ENCODE results near the gene MAGEB1. TPM values are rescaled to one million over a fixed set of nuclear protein-coding genes. Genes with fewer than 3 reads are reported as not detected.

MAGEB1 gene, protein sequence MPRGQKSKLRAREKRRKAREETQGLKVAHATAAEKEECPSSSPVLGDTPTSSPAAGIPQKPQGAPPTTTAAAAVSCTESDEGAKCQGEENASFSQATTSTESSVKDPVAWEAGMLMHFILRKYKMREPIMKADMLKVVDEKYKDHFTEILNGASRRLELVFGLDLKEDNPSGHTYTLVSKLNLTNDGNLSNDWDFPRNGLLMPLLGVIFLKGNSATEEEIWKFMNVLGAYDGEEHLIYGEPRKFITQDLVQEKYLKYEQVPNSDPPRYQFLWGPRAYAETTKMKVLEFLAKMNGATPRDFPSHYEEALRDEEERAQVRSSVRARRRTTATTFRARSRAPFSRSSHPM
- total RNA-seq (ENCODE audit: low replicate concordance) = not detected in 2 replicates
- long read RNA-seq = 0 reads

GRCh38 chrX:30246769-30247489 is at the start of gene MAGEB1:
MAGEB1 (plus strand) TSS chrX:30247146; CDS start chrX:30250494, 3,348 bp downstream.
- peaks cover 5% of the 10 kb centered on the region for H3K9me3 Mint-ChIP-seq
- DNase-seq (ENCODE audit: extremely low spot score, unreplicated experiment) = no peak
- no peaks in the 10 kb centered on the region for H3K36me3 Mint-ChIP-seq
- no peak within 1 kb of the TSS for H3K27ac Mint-ChIP-seq
- no peaks in the 10 kb centered on the region for H3K4me1 Mint-ChIP-seq (ENCODE audit: unreplicated experiment)
- no peak within 1 kb of the TSS for H3K4me3 Mint-ChIP-seq
- TF ChIP-seq CTCF (conservative IDR thresholded peaks at IDR 0.05) = no peak
- no peaks in the 10 kb centered on the region for H3K27me3 Mint-ChIP-seq

DNA sequence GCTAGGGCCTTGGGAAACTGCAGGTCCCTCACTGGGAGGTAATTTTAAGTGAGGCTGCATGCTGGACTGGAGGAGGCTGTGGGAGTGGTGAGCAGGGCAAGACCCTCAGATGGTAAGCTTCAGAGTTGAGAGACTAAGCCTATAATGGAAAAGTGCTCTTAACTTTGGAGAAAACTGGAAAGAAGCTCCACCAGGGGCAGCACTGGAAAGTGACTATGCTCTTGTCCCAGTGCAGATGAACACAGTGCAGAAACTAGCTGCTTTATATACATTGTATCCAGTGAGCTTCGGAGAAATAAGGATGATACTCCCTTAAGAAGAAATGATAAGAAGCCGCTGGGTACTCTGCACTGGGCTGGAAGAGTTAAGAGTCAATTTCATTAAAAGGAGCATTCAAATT is 34.8 kb upstream of the MAGEB1 start:
- no peak for DNase-seq (ENCODE audit: extremely low spot score, unreplicated experiment)
- H3K27ac Mint-ChIP-seq = no peak overlapping the region
- no peaks in the 10 kb centered on the region for H3K9me3 Mint-ChIP-seq
- peaks cover 3% of the 10 kb centered on the region for H3K36me3 Mint-ChIP-seq
- H3K4me3 Mint-ChIP-seq = no peak overlapping the region
- peaks cover 3% of the 10 kb centered on the region for H3K4me1 Mint-ChIP-seq (ENCODE audit: unreplicated experiment)
- no peak for TF ChIP-seq CTCF (conservative IDR thresholded peaks at IDR 0.05)
- H3K27me3 Mint-ChIP-seq = no peaks in the 10 kb centered on the region

DNA sequence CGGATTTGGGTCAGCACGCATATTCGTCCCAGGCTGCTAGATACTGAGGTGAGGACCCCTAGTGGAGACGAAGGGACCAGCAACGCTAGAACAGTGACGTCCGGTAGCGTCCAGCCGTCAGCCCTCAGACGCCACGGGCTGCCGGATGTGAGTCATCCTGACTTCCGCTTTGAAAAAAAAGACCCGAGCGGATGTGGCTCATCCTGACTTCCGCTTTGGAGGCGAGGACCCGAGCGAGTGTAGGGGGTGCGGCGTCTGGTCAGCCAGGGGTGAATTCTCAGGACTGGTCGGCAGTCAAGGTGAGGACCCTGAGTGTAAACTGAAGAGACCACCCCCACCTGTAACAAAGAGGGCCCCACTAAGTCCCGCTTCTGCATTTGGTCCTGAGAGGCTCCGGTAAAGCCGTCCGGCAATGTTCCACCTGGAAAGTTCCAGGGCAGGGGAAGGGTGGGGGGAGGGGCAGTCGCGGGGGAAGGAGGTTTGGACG is 31.5 kb upstream of the MAGEB1 start, which contains the start of gene MAGEB2:
Gene MAGEB2 (plus strand): TSS at position 207 of the 487 bp plus-strand sequence. CDS start 3,018 bp downstream, outside the sequence.
- Mint-ChIP-seq H3K4me1 (ENCODE audit: unreplicated experiment) (peaks cover 4% of the 10 kb centered on the region), H3K36me3 (peaks cover 4% of the 10 kb centered on the region), H3K9me3 (no peaks in the 10 kb centered on the region), H3K27ac (no peak within 1 kb of the TSS), H3K4me3 (no peak within 1 kb of the TSS), H3K27me3 (no peaks in the 10 kb centered on the region)
- no peak for TF ChIP-seq CTCF (conservative IDR thresholded peaks at IDR 0.05)
- no peak for DNase-seq (ENCODE audit: extremely low spot score, unreplicated experiment)

GRCh38 chrX:30217465-30217864 is 29.5 kb upstream of the MAGEB1 start:
- Mint-ChIP-seq H3K27me3 (no peaks in the 10 kb centered on the region), H3K4me1 (ENCODE audit: unreplicated experiment) (peaks cover 4% of the 10 kb centered on the region), H3K9me3 (no peaks in the 10 kb centered on the region), H3K27ac (no peak overlapping the region), H3K36me3 (peaks cover 4% of the 10 kb centered on the region), H3K4me3 (no peak overlapping the region)
- no peak for DNase-seq (ENCODE audit: extremely low spot score, unreplicated experiment)
- TF ChIP-seq CTCF (conservative IDR thresholded peaks at IDR 0.05) = no peak

GRCh38 chrX:30219372-30219771 is 27.6 kb upstream of the MAGEB1 start:
- Mint-ChIP-seq H3K4me3 (no peak overlapping the region), H3K27ac (no peak overlapping the region), H3K27me3 (no peaks in the 10 kb centered on the region), H3K9me3 (no peaks in the 10 kb centered on the region), H3K4me1 (ENCODE audit: unreplicated experiment) (peaks cover 7% of the 10 kb centered on the region), H3K36me3 (peaks cover 4% of the 10 kb centered on the region)
- no peak for DNase-seq (ENCODE audit: extremely low spot score, unreplicated experiment)
- TF ChIP-seq CTCF (conservative IDR thresholded peaks at IDR 0.05) = no peak

Measured in type B pancreatic cell (in vitro differentiated cells).